HepG2 (cell line): ENCODE results near the gene ZBTB18. TPM values are rescaled to one million over a fixed set of nuclear protein-coding genes. Genes with fewer than 3 reads are reported as not detected.

Source experiments
- ATAC-seq: fragments of 200-7000 bp; cut with Tn5 transposase; 3 replicates; pipeline ENCODE4 v1.9.1; 2020; ENCODE audit warnings: mild to moderate bottlenecking, moderate library complexity
- BruUV-seq: library from RNA; stranded (reverse); fragments of 400-500 nt; replicated peaks from 2 replicates; lab custom pipeline; 2021; lab: Mats Ljungman, UMichigan
- CTCF ChIA-PET: fragments of 300-600 bp; formaldehyde crosslinking; extraction: SDS; loops from one replicate; lab custom pipeline; 2021; ENCODE audit warnings: low total read pairs, inconsistent platforms, low intra/inter-chr PET ratio; lab: Yijun Ruan, JAX
- POLR2A ChIA-PET: fragments of 350-600 bp; sonication (Branson Sonifier 250); formaldehyde crosslinking; loops from one replicate; lab custom pipeline; 2020; ENCODE audit warnings: antibody characterized with exemption, inconsistent platforms; lab: Yijun Ruan, JAX
- DNase-seq: peaks from one replicate; pipeline ENCODE4 v3.0.0-alpha.2; 2015; ENCODE audit warnings: low spot score
- FAIRE-seq: peaks from 3 replicates; lab custom pipeline; 2011; peaks lifted over from hg19 to GRCh38; lab: Jason Lieb, UNC
- H2AFZ ChIP-seq: one replicate; pipeline ENCODE4 v1.6.1; 2011; ENCODE audit warnings: low read length, inconsistent platforms
- H3K27ac ChIP-seq: fragments of 300-600 bp; 3 replicates; pipeline ENCODE4 v1.8.0; 2011; ENCODE audit warnings: mixed run types, mild to moderate bottlenecking, mixed read lengths, low read length, inconsistent platforms; ENCODE audit not compliant: insufficient read depth; ENCODE audit errors: extremely low read length
- H3K27me3 ChIP-seq, 2 experiments: fragments of 200-600 bp in 1 of 2; 2 replicates in 1 of 2; 3 replicates in 1 of 2; pipeline versions ENCODE4 v1.6.0 to v1.8.0; 2011; ENCODE audit warnings: low read length in 2 of 2, mild to moderate bottlenecking in 2 of 2, moderate library complexity in 2 of 2, inconsistent platforms in 1 of 2; ENCODE audit not compliant: insufficient read depth in 2 of 2, control insufficient read depth in 1 of 2
- H3K36me3 ChIP-seq, 2 experiments: fragments of 200-600 bp in 1 of 2; replicated peaks in 1 of 2; 2 replicates in 1 of 2; 3 replicates in 1 of 2; pipeline versions ENCODE4 v1.5.1 to v1.8.0; 2011; ENCODE audit warnings: low read length in 2 of 2, inconsistent platforms in 1 of 2; ENCODE audit not compliant: insufficient read depth in 2 of 2, control insufficient read depth in 1 of 2
- H3K4me1 ChIP-seq: 2 replicates; pipeline ENCODE4 v1.5.1; 2012; ENCODE audit warnings: low read length, inconsistent platforms; ENCODE audit not compliant: insufficient read depth
- H3K4me2 ChIP-seq: 2 replicates; pipeline ENCODE4 v1.6.0; 2011; ENCODE audit warnings: low read depth, low read length, inconsistent platforms
- H3K4me3 ChIP-seq, 3 experiments: fragments of 200-600 bp in 1 of 3; sonication (generic), shearing (Covaris generic) in 1 of 3; replicated peaks in 1 of 3; 2 replicates each; pipeline ENCODE4 v1.5.1; 2011 to 2016; ENCODE audit warnings: low read length in 3 of 3, inconsistent platforms in 2 of 3, low read depth in 2 of 3, mild to moderate bottlenecking in 2 of 3, control low read depth in 1 of 3, mixed read lengths in 1 of 3; ENCODE audit not compliant: insufficient read depth in 1 of 3
- H3K79me2 ChIP-seq: one replicate; pipeline ENCODE4 v1.6.1; 2011; ENCODE audit warnings: low read length, inconsistent platforms; ENCODE audit not compliant: insufficient read depth
- H3K9ac ChIP-seq: 2 replicates; pipeline ENCODE4 v1.6.0; 2011; ENCODE audit warnings: mild to moderate bottlenecking, low read depth, low read length, inconsistent platforms; ENCODE audit not compliant: insufficient read depth
- H3K9me3 ChIP-seq: 2 replicates; pipeline ENCODE4 v1.5.1; 2012; ENCODE audit warnings: mild to moderate bottlenecking, low read length
- H4K20me1 ChIP-seq: 2 replicates; pipeline ENCODE4 v1.6.0; 2011; ENCODE audit warnings: inconsistent platforms, mild to moderate bottlenecking, low read length, moderate library complexity; ENCODE audit not compliant: insufficient read depth
- ATF5 ChIP-seq: sonication (generic); formaldehyde crosslinking; IDR thresholded peaks from 2 replicates; pipeline ENCODE4 v1.4.0; 2020; ENCODE audit warnings: mild to moderate bottlenecking, low read depth, missing genetic modification reagents
- IRX3 ChIP-seq: sonication (generic); formaldehyde crosslinking; IDR thresholded peaks from 2 replicates; pipeline ENCODE4 v1.8.1; 2023; ENCODE audit warnings: mild to moderate bottlenecking, low read depth, missing genetic modification reagents, borderline replicate concordance
- KLF16 ChIP-seq, 2 experiments: sonication (generic) in 1 of 2; formaldehyde crosslinking in 1 of 2; IDR thresholded peaks; 2 replicates each; pipeline versions ENCODE4 v1.6.1 to v1.8.0; 2016 to 2023; ENCODE audit warnings: missing genetic modification reagents in 2 of 2, missing compliant biosample characterization in 1 of 2
- MTA1 ChIP-seq: sonication (generic); formaldehyde crosslinking; IDR thresholded peaks from 2 replicates; pipeline ENCODE4 v1.4.0; 2020; ENCODE audit warnings: missing genetic modification reagents, mild to moderate bottlenecking, borderline replicate concordance
- MTF2 ChIP-seq: sonication (generic); formaldehyde crosslinking; IDR thresholded peaks from 2 replicates; pipeline ENCODE4 v1.5.0; 2020; ENCODE audit warnings: missing genetic modification reagents, borderline replicate concordance
- RBM22 ChIP-seq: fragments of 200-400 bp; formaldehyde crosslinking; optimal IDR thresholded peaks from 2 replicates; pipeline ENCODE3; 2017; ENCODE audit warnings: mild to moderate bottlenecking, low read length, moderate library complexity
- SCMH1 ChIP-seq: sonication (generic); formaldehyde crosslinking; IDR thresholded peaks from 2 replicates; pipeline ENCODE4 v1.9.0; 2021; ENCODE audit warnings: missing genetic modification reagents, mild to moderate bottlenecking, borderline replicate concordance
- ZNF160 ChIP-seq: sonication (generic); formaldehyde crosslinking; IDR thresholded peaks from 2 replicates; pipeline ENCODE4 v1.8.0; 2022; ENCODE audit warnings: mild to moderate bottlenecking, inconsistent platforms, missing genetic modification reagents
- ZNF383 ChIP-seq: sonication (generic); formaldehyde crosslinking; IDR thresholded peaks from 2 replicates; pipeline ENCODE4 v1.4.0; 2020; ENCODE audit warnings: missing genetic modification reagents, mild to moderate bottlenecking, borderline replicate concordance
- ZNF672 ChIP-seq: sonication (generic); formaldehyde crosslinking; IDR thresholded peaks from 2 replicates; pipeline ENCODE4 v1.8.1; 2022; ENCODE audit warnings: missing genetic modification reagents
- ZNF780A ChIP-seq: sonication (generic); formaldehyde crosslinking; IDR thresholded peaks from 2 replicates; pipeline ENCODE4 v1.8.0; 2022; ENCODE audit warnings: mild to moderate bottlenecking, missing genetic modification reagents, moderate library complexity
- WGBS: methylation state at CpG from one replicate; pipeline ENCODE4 v1.1.6; 2017; ENCODE audit warnings: low lambda C conversion rate; 5-methylcytosine and 5-hydroxymethylcytosine counted together
- in situ Hi-C: cut with HindIII; loops from 2 replicates; pipeline ENCODE4 v1.10.0; 2017; ENCODE audit warnings: low pct_unique_long_range_greater_than_20kb; ENCODE audit not compliant: extremely low pct_ligation_motif_present
- intact Hi-C: fragments of 100-400 bp; cut with micrococcal nuclease; formaldehyde crosslinking; loops from one replicate; pipeline ENCODE4 v1.10.0; 2022; ENCODE audit not compliant: unreplicated experiment
- polyA plus RNA-seq, 8 experiments: library from polyadenylated mRNA; depleted of rRNA in 3 of 8; stranded (reverse) in 7 of 8; unstranded in 1 of 8; fragments of >200 nt; fragmentation: Illumina TruSeq in 4 of 8; extraction: Trizol in 4 of 8; gene quantifications; 2 replicates each; pipeline versions ENCODE4 v1.2.1 to v1.2.3, GENCODE V29; 2011 to 2016; ENCODE audit warnings: low read depth in 4 of 8, missing spikeins in 1 of 8, mixed read lengths in 1 of 8; ENCODE audit not compliant: insufficient read depth in 1 of 8
- total RNA-seq, 5 experiments: library from RNA; depleted of rRNA; stranded (reverse); fragments of >200 nt; fragmentation: Illumina TruSeq; extraction: Trizol; gene quantifications; 2 replicates each; pipeline ENCODE4 v1.2.3, GENCODE V29; 2016; ENCODE audit warnings: low read depth in 1 of 5

Gene ZBTB18
- total and polyA plus RNA-seq, 2 of the 13 experiments (the other 11 are each of a cell fraction or from before 2014, with no cell fraction given) = 3.1 to 4.3 TPM

DNA sequence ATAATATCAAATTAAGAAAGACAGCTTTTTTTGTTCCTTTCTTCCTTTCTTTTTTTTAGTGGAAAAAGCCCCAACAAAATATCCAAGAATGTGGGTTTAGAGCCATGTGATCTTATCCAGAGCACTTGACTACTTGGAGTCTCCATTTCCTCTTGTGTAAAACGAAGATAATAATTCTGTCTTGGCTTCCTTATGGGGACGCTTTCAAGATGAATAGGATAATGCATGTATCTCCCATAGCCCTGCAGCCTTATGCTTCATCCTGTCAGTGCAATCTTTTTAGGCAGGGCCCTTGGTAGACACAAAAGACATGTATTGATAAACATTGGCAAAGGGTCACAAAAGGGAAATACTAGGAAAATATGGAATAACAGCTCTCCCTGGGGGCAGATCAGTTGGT is 34.8 kb downstream of the ZBTB18 start (continued):
- TF ChIP-seq ATF5 (CRISPR knock-in tag) = no peak
- no peak for TF ChIP-seq ZNF383

DNA sequence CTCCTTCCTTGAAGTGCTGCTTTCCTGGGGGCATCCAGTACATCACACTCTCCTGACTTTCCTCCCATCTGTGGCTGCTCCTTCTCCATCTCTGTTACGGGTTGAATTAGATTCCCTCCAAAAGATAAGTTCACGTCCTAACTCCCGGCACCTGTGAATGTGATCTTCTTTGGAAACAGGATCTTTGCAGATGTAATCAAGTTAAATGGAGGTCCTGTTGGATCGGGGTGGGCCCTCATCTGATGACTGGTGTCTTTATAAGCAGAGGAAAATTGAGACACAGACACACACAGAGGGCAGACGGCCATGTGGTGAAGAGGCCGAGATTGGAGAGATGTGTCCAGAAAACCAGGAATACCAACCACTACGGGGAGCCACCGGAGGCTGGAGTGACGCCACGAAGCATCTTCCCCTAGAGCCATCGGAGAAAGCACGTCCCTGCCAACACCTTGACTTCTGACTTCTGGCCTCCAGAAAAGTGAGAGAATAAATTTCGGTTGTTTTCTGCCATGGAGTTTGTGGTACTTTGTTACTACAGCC is 36.0 kb downstream of the ZBTB18 start:
- H3K9ac ChIP-seq = no peak overlapping the region
- POLR2A ChIA-PET = no interaction called here
- no peak for TF ChIP-seq MTA1 (CRISPR knock-in tag)
- TF ChIP-seq MTF2 (CRISPR knock-in tag) = no peak
- TF ChIP-seq ZNF672 (CRISPR knock-in tag) = no peak
- intact Hi-C loops (no loop called here), in situ Hi-C loops (no loop called here)
- no peak overlapping the region for H3K4me2 ChIP-seq
- BruUV-seq = no TSS peak
- no peaks in the 10 kb centered on the region for H3K79me2 ChIP-seq
- no peak overlapping the region for H3K27ac ChIP-seq
- no peak for FAIRE-seq
- H3K36me3 ChIP-seq = no peaks in the 10 kb centered on the region
- ATAC-seq = no peak
- DNase-seq = no peak
- H4K20me1 ChIP-seq = no peaks in the 10 kb centered on the region
- WGBS = 65% methylated on average over 13 of the region's 13 CpGs
- H2AFZ ChIP-seq = no peak overlapping the region
- CTCF ChIA-PET = no interaction called here
- H3K27me3 ChIP-seq = peaks cover 0 to 13% of the 10 kb centered on the region in 2 experiments; a peak in 1 of 5 replicates
- H3K4me3 ChIP-seq = no peak overlapping the region
- no peaks in the 10 kb centered on the region for H3K4me1 ChIP-seq
- H3K9me3 ChIP-seq = no peaks in the 10 kb centered on the region

DNA sequence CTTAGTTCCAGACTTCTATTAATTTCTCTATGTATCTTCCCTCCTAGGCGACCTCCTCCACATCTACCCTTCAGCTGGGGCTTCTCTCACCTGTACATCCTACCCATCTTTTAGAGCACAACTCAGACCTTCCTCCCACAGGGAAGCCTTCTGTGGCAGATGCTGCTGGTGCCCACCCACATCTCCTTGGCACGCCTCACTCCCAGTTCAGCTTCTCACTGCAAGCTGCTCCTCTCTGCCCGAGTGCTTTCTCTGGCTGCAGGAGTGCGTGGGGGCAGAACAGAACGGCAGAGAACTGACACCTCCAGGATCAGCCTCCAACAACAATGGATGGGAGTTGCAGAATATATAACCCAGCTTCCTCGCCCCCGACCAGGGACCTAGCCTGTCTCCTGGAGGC is 36.5 kb downstream of the ZBTB18 start:
- Histone ChIP-seq H3K4me2 (no peak overlapping the region), H3K79me2 (no peaks in the 10 kb centered on the region), H3K4me1 (no peaks in the 10 kb centered on the region), H2AFZ (no peak overlapping the region)
- TF ChIP-seq ZNF160 (CRISPR knock-in tag) (no peak), ZNF780A (CRISPR knock-in tag) (no peak), SCMH1 (CRISPR knock-in tag) (no peak), RBM22 (no peak), KLF16 (CRISPR knock-in tag; IDR thresholded peaks at IDR 0.05) (no peak), MTA1 (CRISPR knock-in tag) (no peak), IRX3 (CRISPR knock-in tag) (no peak)
- TF ChIP-seq, all 625 proteins: peak for 0
- Histone ChIP-seq H3K27me3 (peaks cover 0 to 18% of the 10 kb centered on the region in 2 experiments; a peak in 2 of 5 replicates), H3K9ac (no peak overlapping the region), H3K27ac (no peak overlapping the region), H3K36me3 (no peaks in the 10 kb centered on the region), H4K20me1 (no peaks in the 10 kb centered on the region), H3K9me3 (no peaks in the 10 kb centered on the region), H3K4me3 (no peak overlapping the region)
- BruUV-seq = no TSS peak
- no peak for ATAC-seq
- WGBS = 49% methylated on average over 5 of the region's 7 CpGs
- no peak for DNase-seq
- ChIA-PET POLR2A (no interaction called here), CTCF (no interaction called here)
- in situ Hi-C loops = no loop called here
- intact Hi-C loops = no loop called here
- no peak for FAIRE-seq
